ENCODE measurements around the gene ASPDH.

Gene ASPDH

DNA sequence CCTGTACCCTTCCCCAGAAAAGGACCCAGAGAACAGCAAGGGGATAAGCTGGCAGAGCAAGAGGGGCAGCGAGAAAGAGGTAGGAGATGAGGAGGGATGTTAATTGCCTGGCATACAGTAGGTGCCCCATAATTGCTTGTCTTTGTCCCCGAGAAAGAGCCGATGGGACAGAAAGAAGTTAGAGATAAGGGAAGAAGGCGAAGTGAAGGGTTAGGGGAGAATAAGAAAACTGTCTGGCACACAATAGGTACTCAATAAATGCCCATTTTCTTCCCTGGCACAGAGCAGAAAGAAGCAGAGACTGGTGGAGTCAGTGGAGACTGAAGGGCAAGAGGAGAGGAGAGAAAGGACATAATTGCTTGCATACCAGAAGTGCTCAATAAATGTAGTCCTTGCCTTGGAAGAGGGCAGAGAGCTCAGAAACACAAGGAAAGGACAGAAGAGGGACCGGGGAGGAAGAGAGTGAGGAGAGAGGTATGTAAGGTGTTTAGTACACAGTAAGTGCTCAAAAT lies 18.6 kb downstream of the ASPDH start:
- TF ChIP-seq TAF1 (IDR thresholded peaks at IDR 0.05; ENCODE audit: borderline replicate concordance, insufficient read depth, low read length) (no peak), SIN3A (IDR thresholded peaks at IDR 0.05; ENCODE audit: borderline replicate concordance, insufficient read depth, low read length) (no peak), FOXP2 (optimal IDR thresholded peaks at IDR 0.05; ENCODE audit: borderline replicate concordance, extremely low read depth, extremely low read length, insufficient read depth) (no peak), POLR2AphosphoS5 (IDR thresholded peaks at IDR 0.05; ENCODE audit: low read depth, low read length) (no peak)
- TF ChIP-seq, protein P1, sequence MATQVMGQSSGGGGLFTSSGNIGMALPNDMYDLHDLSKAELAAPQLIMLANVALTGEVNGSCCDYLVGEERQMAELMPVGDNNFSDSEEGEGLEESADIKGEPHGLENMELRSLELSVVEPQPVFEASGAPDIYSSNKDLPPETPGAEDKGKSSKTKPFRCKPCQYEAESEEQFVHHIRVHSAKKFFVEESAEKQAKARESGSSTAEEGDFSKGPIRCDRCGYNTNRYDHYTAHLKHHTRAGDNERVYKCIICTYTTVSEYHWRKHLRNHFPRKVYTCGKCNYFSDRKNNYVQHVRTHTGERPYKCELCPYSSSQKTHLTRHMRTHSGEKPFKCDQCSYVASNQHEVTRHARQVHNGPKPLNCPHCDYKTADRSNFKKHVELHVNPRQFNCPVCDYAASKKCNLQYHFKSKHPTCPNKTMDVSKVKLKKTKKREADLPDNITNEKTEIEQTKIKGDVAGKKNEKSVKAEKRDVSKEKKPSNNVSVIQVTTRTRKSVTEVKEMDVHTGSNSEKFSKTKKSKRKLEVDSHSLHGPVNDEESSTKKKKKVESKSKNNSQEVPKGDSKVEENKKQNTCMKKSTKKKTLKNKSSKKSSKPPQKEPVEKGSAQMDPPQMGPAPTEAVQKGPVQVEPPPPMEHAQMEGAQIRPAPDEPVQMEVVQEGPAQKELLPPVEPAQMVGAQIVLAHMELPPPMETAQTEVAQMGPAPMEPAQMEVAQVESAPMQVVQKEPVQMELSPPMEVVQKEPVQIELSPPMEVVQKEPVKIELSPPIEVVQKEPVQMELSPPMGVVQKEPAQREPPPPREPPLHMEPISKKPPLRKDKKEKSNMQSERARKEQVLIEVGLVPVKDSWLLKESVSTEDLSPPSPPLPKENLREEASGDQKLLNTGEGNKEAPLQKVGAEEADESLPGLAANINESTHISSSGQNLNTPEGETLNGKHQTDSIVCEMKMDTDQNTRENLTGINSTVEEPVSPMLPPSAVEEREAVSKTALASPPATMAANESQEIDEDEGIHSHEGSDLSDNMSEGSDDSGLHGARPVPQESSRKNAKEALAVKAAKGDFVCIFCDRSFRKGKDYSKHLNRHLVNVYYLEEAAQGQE (IDR thresholded peaks at IDR 0.05; ENCODE audit: insufficient read depth in 1 of 2, low read depth in 2 of 2, low read length in 2 of 2), result no peak

DNA sequence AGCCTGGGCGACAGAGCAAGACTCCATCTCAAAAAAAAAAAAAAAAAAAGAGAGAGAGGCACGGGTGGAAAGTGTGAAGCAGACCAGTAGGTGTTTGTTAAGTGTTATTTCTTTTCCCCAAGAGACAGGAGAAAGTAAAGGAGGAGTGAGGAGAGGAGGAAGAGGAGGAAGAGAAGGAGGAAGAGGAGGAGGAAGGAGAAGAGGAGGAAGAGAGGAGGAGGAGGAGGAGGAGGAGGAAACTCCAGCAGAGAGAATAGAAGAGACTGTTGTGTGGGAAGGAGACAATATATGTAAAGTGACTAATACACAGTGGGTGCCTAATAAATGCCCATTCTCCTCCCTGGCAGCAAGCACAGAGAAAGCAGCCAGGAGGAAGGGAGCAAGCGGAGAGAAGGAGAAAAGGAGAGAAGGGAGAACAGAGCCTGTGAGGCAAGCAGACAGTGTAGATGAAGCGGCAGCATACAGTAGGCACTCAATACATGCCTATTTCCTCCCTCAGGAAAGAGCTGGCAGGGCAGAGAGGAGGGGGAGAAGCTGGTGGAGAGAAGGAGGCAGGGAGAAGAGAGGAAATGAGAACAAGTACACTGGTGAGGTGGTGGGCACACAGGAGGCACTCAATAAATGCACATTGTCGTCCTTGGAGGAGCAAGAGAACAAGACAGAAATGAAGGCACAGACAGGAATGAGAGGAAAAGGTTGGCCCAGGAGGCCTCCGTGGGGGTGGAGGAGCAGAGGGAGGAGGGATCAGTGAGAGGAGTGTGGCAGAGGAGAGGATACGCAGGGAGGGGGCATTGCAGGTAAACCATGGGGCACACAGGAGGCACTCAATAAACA lies 19.3 kb downstream of the ASPDH start:
- no peak for TF ChIP-seq SIN3A (IDR thresholded peaks at IDR 0.05; ENCODE audit: borderline replicate concordance, insufficient read depth, low read length)
- TF ChIP-seq FOXP2 (optimal IDR thresholded peaks at IDR 0.05; ENCODE audit: borderline replicate concordance, extremely low read depth, extremely low read length, insufficient read depth), result no peak
- no peak for TF ChIP-seq POLR2AphosphoS5 (IDR thresholded peaks at IDR 0.05; ENCODE audit: low read depth, low read length)
- TF ChIP-seq TAF1 (IDR thresholded peaks at IDR 0.05; ENCODE audit: borderline replicate concordance, insufficient read depth, low read length), result no peak
- TF ChIP-seq, protein P1 (IDR thresholded peaks at IDR 0.05; ENCODE audit: insufficient read depth in 1 of 2, low read depth in 2 of 2, low read length in 2 of 2), result no peak

DNA sequence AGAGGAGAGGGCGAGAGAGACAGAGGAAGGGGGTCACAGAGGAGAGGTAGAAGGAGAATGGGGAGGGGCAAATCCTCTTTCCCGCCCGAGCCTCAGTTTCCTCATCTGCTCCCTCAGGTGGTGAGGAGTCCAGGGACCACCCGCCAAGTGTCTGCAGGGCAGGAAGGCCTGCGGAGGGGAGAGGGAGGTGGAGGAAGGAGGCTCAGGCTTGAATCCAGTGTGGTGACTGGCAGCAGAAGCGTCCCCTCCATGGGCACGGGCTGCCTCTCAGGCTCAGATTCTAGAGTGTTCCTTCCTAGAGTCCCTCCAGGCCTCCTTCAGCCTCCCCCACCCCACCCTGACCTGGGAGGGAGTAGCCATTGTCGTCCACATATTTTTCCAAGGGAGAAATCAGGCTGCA lies 20.5 kb downstream of the ASPDH start:
- no peak for TF ChIP-seq FOXP2 (optimal IDR thresholded peaks at IDR 0.05; ENCODE audit: borderline replicate concordance, extremely low read depth, extremely low read length, insufficient read depth)
- TF ChIP-seq SIN3A (IDR thresholded peaks at IDR 0.05; ENCODE audit: borderline replicate concordance, insufficient read depth, low read length), result no peak
- TF ChIP-seq POLR2AphosphoS5 (IDR thresholded peaks at IDR 0.05; ENCODE audit: low read depth, low read length), result no peak
- TF ChIP-seq, protein P1 (IDR thresholded peaks at IDR 0.05; ENCODE audit: insufficient read depth in 1 of 2, low read depth in 2 of 2, low read length in 2 of 2), result no peak
- TF ChIP-seq TAF1 (IDR thresholded peaks at IDR 0.05; ENCODE audit: borderline replicate concordance, insufficient read depth, low read length), result no peak

DNA sequence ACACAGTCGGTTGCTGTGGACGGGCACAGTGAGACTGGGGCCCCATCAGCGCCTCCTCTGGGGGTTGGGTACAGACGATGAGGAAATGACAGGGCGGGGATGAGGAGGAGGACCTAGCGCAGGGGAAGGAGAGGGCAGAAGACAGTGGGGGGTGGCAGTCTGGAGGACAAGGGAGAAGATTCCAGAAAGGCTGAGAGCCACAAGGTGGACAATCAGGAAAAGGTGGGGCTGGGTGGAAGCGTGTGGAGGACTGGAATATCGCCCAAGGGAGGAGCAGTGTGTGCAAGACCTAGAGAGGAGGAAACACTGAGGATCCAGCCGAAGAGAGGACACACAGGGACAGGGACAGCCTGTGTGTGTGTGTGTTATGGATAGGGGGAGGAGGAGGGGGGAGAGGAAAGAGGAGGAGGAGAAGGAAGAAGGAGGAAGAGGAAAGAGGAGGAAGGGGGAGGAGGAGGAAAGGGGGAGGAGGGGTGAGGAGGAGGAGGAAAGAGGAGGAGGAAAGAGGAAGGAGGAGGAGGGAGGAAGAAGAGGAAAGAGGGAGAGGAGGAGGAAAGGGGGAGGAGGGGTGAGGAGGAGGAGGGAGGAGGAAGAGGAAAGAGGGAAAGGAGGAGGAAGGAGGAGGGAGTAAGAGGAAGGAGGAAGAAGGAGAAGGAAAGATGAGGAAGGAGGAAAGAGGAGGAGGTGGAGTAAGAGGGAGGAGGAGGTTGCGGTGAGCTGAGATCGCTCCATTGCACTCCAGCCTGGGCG lies 21.2 kb downstream of the ASPDH start:
- no peak for TF ChIP-seq POLR2AphosphoS5 (IDR thresholded peaks at IDR 0.05; ENCODE audit: low read depth, low read length)
- TF ChIP-seq, protein P1 (IDR thresholded peaks at IDR 0.05; ENCODE audit: insufficient read depth in 1 of 2, low read depth in 2 of 2, low read length in 2 of 2), result no peak
- TF ChIP-seq TAF1 (IDR thresholded peaks at IDR 0.05; ENCODE audit: borderline replicate concordance, insufficient read depth, low read length), result no peak
- no peak for TF ChIP-seq SIN3A (IDR thresholded peaks at IDR 0.05; ENCODE audit: borderline replicate concordance, insufficient read depth, low read length)
- no peak for TF ChIP-seq FOXP2 (optimal IDR thresholded peaks at IDR 0.05; ENCODE audit: borderline replicate concordance, extremely low read depth, extremely low read length, insufficient read depth)
